WTC11 (cell line): ENCODE data around the gene SERPINB1. TPM values are rescaled to one million over a fixed set of nuclear protein-coding genes. Genes with fewer than 3 reads are reported as not detected.

Experiments used
- ATAC-seq: fragments of 200-7000 bp; cut with Tn5 transposase; 2 replicates; pipeline ENCODE4 v1.10.0; 2021; ENCODE audit warnings: mild to moderate bottlenecking, moderate library complexity
- CTCF ChIA-PET: fragments of 300-600 bp; sonication (Branson Sonifier 250); formaldehyde crosslinking; loops from one replicate; lab custom pipeline; 2021; ENCODE audit warnings: antibody characterized with exemption; lab: Charles Lee
- POLR2A ChIA-PET: fragments of 350-600 bp; sonication (Branson Sonifier 250); formaldehyde crosslinking; loops from one replicate; lab custom pipeline; 2021; ENCODE audit warnings: antibody characterized with exemption; lab: Charles Lee
- DNase-seq: peaks from one replicate; pipeline ENCODE4 v3.0.0; 2021; ENCODE audit warnings: low spot score
- H3K27ac Mint-ChIP-seq: 2 replicates; pipeline ENCODE4 v1.8.0; 2021; ENCODE audit warnings: mixed read lengths
- H3K27me3 Mint-ChIP-seq: 2 replicates; pipeline ENCODE4 v1.8.0; 2021; ENCODE audit warnings: low read depth, mild to moderate bottlenecking, moderate library complexity, mixed read lengths
- H3K36me3 Mint-ChIP-seq: 2 replicates; pipeline ENCODE4 v1.8.0; 2021; ENCODE audit warnings: mixed read lengths
- H3K4me1 Mint-ChIP-seq: 2 replicates; pipeline ENCODE4 v1.8.0; 2022; ENCODE audit warnings: mixed read lengths
- H3K4me3 Mint-ChIP-seq: 2 replicates; pipeline ENCODE4 v1.8.0; 2021; ENCODE audit warnings: mild to moderate bottlenecking, moderate library complexity, mixed read lengths
- H3K9me3 Mint-ChIP-seq: 2 replicates; pipeline ENCODE4 v1.8.0; 2021; ENCODE audit warnings: mixed read lengths
- ESRRA ChIP-seq: sonication (generic); formaldehyde crosslinking; IDR thresholded peaks from 2 replicates; pipeline ENCODE4 v1.8.1; 2022; ENCODE audit warnings: mild to moderate bottlenecking, missing genetic modification reagents, borderline replicate concordance
- FOXK1 ChIP-seq: sonication (generic); formaldehyde crosslinking; IDR thresholded peaks from 2 replicates; pipeline ENCODE4 v1.8.0; 2022; ENCODE audit warnings: mild to moderate bottlenecking, moderate library complexity, missing genetic modification reagents
- FOXP1 ChIP-seq: sonication (generic); formaldehyde crosslinking; IDR thresholded peaks from 2 replicates; pipeline ENCODE4 v1.8.0; 2022; ENCODE audit warnings: missing genetic modification reagents, mild to moderate bottlenecking, moderate library complexity, borderline replicate concordance
- NFYB ChIP-seq: sonication (generic); formaldehyde crosslinking; conservative IDR thresholded peaks from 2 replicates; pipeline ENCODE4 v1.8.0; 2022; ENCODE audit warnings: low read depth, missing genetic modification reagents
- NR1H2 ChIP-seq: sonication (generic); formaldehyde crosslinking; IDR thresholded peaks from 2 replicates; pipeline ENCODE4 v1.9.0; 2021; ENCODE audit warnings: mild to moderate bottlenecking, moderate library complexity, missing genetic modification reagents
- TEAD4 ChIP-seq: sonication (generic); formaldehyde crosslinking; IDR thresholded peaks from 2 replicates; pipeline ENCODE4 v1.8.0; 2022; ENCODE audit warnings: mild to moderate bottlenecking, missing genetic modification reagents
- ZBTB21 ChIP-seq: sonication (generic); formaldehyde crosslinking; IDR thresholded peaks from 2 replicates; pipeline ENCODE4 v1.8.1; 2023; ENCODE audit warnings: mild to moderate bottlenecking, missing genetic modification reagents, borderline replicate concordance
- ZNF219 ChIP-seq: sonication (generic); formaldehyde crosslinking; IDR thresholded peaks from 2 replicates; pipeline ENCODE4 v1.8.0; 2023; ENCODE audit warnings: missing genetic modification reagents, mild to moderate bottlenecking, borderline replicate concordance
- total RNA-seq: library from RNA; stranded (reverse); gene quantifications from 3 replicates; pipeline ENCODE4 v1.2.3, GENCODE V29; 2021
- TF ChIP-seq, protein P1 (sequence below): sonication (generic); formaldehyde crosslinking; IDR thresholded peaks from 2 replicates; pipeline ENCODE4 v1.8.0; 2022; ENCODE audit warnings: missing genetic modification reagents
- TF ChIP-seq, protein P2 (sequence below): sonication (generic); formaldehyde crosslinking; IDR thresholded peaks from 2 replicates; pipeline ENCODE4 v1.8.1; 2023; ENCODE audit warnings: mild to moderate bottlenecking, missing genetic modification reagents, moderate library complexity
- TF ChIP-seq, protein P3 (sequence below): sonication (generic); formaldehyde crosslinking; IDR thresholded peaks from 2 replicates; pipeline ENCODE4 v1.8.0; 2022; ENCODE audit warnings: mild to moderate bottlenecking, missing genetic modification reagents
- TF ChIP-seq, protein P4 (sequence below): fragments of 250-450 bp; sonication (Bioruptor Pico); IDR thresholded peaks from 2 replicates; pipeline ENCODE4 v1.9.0; 2021; ENCODE audit warnings: mild to moderate bottlenecking
- TF ChIP-seq, protein P5 (sequence below): sonication (generic); formaldehyde crosslinking; IDR thresholded peaks from 2 replicates; pipeline ENCODE4 v1.8.0; 2023; ENCODE audit warnings: missing genetic modification reagents, mild to moderate bottlenecking, borderline replicate concordance
- TF ChIP-seq, protein P6 (sequence below): sonication (generic); formaldehyde crosslinking; IDR thresholded peaks from 2 replicates; pipeline ENCODE4 v1.8.0; 2023; ENCODE audit warnings: mild to moderate bottlenecking, missing genetic modification reagents

Gene SERPINB1
- total RNA-seq, 1 experiment from 2014 or later: 14.8 TPM

DNA sequence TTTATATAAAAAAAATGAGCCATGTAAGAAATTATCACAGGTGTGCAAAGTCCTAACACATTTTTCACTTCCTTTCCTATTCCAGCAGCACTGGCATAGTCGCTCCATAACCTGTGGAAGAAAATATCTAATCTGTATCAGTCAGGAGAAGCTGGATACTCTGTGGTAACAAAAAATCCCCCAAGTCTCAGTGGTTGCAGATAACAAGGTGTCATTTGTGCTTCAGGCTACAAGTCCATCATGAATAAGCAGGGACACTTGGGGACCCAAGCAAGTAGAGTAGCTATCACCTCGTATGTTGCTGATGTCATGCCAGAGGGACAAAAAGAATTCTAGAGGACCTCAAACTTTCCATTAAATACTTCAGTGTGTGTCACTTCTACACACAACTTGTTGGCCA is 30.3 kb upstream of the SERPINB1 start:
- DNase-seq (no peak), ATAC-seq (no peak)
- TF ChIP-seq NFYB (CRISPR knock-in tag) (no peak), FOXP1 (CRISPR knock-in tag) (no peak), ZNF219 (CRISPR knock-in tag) (no peak), TEAD4 (CRISPR knock-in tag) (no peak), ZBTB21 (no peak), FOXK1 (CRISPR knock-in tag) (no peak), ESRRA (CRISPR knock-in tag) (no peak), NR1H2 (CRISPR knock-in tag) (no peak)
- TF ChIP-seq, protein P1, sequence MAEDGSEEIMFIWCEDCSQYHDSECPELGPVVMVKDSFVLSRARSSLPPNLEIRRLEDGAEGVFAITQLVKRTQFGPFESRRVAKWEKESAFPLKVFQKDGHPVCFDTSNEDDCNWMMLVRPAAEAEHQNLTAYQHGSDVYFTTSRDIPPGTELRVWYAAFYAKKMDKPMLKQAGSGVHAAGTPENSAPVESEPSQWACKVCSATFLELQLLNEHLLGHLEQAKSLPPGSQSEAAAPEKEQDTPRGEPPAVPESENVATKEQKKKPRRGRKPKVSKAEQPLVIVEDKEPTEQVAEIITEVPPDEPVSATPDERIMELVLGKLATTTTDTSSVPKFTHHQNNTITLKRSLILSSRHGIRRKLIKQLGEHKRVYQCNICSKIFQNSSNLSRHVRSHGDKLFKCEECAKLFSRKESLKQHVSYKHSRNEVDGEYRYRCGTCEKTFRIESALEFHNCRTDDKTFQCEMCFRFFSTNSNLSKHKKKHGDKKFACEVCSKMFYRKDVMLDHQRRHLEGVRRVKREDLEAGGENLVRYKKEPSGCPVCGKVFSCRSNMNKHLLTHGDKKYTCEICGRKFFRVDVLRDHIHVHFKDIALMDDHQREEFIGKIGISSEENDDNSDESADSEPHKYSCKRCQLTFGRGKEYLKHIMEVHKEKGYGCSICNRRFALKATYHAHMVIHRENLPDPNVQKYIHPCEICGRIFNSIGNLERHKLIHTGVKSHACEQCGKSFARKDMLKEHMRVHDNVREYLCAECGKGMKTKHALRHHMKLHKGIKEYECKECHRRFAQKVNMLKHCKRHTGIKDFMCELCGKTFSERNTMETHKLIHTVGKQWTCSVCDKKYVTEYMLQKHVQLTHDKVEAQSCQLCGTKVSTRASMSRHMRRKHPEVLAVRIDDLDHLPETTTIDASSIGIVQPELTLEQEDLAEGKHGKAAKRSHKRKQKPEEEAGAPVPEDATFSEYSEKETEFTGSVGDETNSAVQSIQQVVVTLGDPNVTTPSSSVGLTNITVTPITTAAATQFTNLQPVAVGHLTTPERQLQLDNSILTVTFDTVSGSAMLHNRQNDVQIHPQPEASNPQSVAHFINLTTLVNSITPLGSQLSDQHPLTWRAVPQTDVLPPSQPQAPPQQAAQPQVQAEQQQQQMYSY (CRISPR knock-in tag): no peak
- TF ChIP-seq, protein P2, sequence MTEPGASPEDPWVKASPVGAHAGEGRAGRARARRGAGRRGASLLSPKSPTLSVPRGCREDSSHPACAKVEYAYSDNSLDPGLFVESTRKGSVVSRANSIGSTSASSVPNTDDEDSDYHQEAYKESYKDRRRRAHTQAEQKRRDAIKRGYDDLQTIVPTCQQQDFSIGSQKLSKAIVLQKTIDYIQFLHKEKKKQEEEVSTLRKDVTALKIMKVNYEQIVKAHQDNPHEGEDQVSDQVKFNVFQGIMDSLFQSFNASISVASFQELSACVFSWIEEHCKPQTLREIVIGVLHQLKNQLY (CRISPR knock-in tag): no peak
- TF ChIP-seq, protein P3, sequence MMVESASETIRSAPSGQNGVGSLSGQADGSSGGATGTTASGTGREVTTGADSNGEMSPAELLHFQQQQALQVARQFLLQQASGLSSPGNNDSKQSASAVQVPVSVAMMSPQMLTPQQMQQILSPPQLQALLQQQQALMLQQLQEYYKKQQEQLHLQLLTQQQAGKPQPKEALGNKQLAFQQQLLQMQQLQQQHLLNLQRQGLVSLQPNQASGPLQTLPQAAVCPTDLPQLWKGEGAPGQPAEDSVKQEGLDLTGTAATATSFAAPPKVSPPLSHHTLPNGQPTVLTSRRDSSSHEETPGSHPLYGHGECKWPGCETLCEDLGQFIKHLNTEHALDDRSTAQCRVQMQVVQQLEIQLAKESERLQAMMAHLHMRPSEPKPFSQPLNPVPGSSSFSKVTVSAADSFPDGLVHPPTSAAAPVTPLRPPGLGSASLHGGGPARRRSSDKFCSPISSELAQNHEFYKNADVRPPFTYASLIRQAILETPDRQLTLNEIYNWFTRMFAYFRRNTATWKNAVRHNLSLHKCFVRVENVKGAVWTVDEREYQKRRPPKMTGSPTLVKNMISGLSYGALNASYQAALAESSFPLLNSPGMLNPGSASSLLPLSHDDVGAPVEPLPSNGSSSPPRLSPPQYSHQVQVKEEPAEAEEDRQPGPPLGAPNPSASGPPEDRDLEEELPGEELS (CRISPR knock-in tag): no peak
- TF ChIP-seq, protein P4, sequence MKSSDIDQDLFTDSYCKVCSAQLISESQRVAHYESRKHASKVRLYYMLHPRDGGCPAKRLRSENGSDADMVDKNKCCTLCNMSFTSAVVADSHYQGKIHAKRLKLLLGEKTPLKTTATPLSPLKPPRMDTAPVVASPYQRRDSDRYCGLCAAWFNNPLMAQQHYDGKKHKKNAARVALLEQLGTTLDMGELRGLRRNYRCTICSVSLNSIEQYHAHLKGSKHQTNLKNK (CRISPR knock-in tag): no peak
- TF ChIP-seq, protein P5, sequence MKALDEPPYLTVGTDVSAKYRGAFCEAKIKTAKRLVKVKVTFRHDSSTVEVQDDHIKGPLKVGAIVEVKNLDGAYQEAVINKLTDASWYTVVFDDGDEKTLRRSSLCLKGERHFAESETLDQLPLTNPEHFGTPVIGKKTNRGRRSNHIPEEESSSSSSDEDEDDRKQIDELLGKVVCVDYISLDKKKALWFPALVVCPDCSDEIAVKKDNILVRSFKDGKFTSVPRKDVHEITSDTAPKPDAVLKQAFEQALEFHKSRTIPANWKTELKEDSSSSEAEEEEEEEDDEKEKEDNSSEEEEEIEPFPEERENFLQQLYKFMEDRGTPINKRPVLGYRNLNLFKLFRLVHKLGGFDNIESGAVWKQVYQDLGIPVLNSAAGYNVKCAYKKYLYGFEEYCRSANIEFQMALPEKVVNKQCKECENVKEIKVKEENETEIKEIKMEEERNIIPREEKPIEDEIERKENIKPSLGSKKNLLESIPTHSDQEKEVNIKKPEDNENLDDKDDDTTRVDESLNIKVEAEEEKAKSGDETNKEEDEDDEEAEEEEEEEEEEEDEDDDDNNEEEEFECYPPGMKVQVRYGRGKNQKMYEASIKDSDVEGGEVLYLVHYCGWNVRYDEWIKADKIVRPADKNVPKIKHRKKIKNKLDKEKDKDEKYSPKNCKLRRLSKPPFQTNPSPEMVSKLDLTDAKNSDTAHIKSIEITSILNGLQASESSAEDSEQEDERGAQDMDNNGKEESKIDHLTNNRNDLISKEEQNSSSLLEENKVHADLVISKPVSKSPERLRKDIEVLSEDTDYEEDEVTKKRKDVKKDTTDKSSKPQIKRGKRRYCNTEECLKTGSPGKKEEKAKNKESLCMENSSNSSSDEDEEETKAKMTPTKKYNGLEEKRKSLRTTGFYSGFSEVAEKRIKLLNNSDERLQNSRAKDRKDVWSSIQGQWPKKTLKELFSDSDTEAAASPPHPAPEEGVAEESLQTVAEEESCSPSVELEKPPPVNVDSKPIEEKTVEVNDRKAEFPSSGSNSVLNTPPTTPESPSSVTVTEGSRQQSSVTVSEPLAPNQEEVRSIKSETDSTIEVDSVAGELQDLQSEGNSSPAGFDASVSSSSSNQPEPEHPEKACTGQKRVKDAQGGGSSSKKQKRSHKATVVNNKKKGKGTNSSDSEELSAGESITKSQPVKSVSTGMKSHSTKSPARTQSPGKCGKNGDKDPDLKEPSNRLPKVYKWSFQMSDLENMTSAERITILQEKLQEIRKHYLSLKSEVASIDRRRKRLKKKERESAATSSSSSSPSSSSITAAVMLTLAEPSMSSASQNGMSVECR (CRISPR knock-in tag): no peak
- TF ChIP-seq, protein P6, sequence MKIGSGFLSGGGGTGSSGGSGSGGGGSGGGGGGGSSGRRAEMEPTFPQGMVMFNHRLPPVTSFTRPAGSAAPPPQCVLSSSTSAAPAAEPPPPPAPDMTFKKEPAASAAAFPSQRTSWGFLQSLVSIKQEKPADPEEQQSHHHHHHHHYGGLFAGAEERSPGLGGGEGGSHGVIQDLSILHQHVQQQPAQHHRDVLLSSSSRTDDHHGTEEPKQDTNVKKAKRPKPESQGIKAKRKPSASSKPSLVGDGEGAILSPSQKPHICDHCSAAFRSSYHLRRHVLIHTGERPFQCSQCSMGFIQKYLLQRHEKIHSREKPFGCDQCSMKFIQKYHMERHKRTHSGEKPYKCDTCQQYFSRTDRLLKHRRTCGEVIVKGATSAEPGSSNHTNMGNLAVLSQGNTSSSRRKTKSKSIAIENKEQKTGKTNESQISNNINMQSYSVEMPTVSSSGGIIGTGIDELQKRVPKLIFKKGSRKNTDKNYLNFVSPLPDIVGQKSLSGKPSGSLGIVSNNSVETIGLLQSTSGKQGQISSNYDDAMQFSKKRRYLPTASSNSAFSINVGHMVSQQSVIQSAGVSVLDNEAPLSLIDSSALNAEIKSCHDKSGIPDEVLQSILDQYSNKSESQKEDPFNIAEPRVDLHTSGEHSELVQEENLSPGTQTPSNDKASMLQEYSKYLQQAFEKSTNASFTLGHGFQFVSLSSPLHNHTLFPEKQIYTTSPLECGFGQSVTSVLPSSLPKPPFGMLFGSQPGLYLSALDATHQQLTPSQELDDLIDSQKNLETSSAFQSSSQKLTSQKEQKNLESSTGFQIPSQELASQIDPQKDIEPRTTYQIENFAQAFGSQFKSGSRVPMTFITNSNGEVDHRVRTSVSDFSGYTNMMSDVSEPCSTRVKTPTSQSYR (CRISPR knock-in tag): no peak
- Mint-ChIP-seq H3K27me3 (peaks cover 21% of the 10 kb centered on the region), H3K36me3 (0 out of 2 replicates have a peak, but pooled peaks cover 3% of the 10 kb centered on the region), H3K27ac (no peak overlapping the region), H3K4me1 (peaks cover 57% of the 10 kb centered on the region), H3K4me3 (no peak overlapping the region), H3K9me3 (peaks cover 14% of the 10 kb centered on the region)
- POLR2A ChIA-PET: no interaction called here
- CTCF ChIA-PET: interaction anchor here (1.2 to 1.5 kb wide), 3 partner anchors 26 to 117 kb away, joined by 4 read pairs; no protein-coding TSS in a partner anchor
